ENCODE data around the gene MYO9B.
A peak's percentile ranks its signal among the peaks of the same experiment; 100 is the strongest.

The MYO9B gene

GRCh38 chr19:17232258-17232657 is 156.7 kb downstream of the MYO9B start:
- no peak overlapping the region for H3K27ac ChIP-seq
- TF ChIP-seq CTCF (conservative IDR thresholded peaks at IDR 0.05): no peak

- peak overlapping the region; percentile 95 for H3K27ac ChIP-seq
- no peak for TF ChIP-seq CTCF (conservative IDR thresholded peaks at IDR 0.05)
Observed at GRCh38 chr19:17234911-17235299, 159.3 kb downstream of the MYO9B start.

- H3K27ac ChIP-seq: peak overlapping the region; percentile 95
- TF ChIP-seq CTCF (conservative IDR thresholded peaks at IDR 0.05): peak; percentile 69
Observed at GRCh38 chr19:17235300-17235970, 159.9 kb downstream of the MYO9B start.

- peak overlapping the region; percentile 95 for H3K27ac ChIP-seq
- no peak for TF ChIP-seq CTCF (conservative IDR thresholded peaks at IDR 0.05)
Observed at GRCh38 chr19:17235971-17236777, 160.6 kb downstream of the MYO9B start.

GRCh38 chr19:17236811-17237543 is 161.4 kb downstream of the MYO9B start:
- TF ChIP-seq CTCF (conservative IDR thresholded peaks at IDR 0.05): no peak
- H3K27ac ChIP-seq: peak overlapping the region; percentile 95

- peak overlapping the region; percentile 95 for H3K27ac ChIP-seq
- TF ChIP-seq CTCF (conservative IDR thresholded peaks at IDR 0.05): no peak
Observed at GRCh38 chr19:17237747-17238706, 162.4 kb downstream of the MYO9B start.

Data from VCaP (cell line).